HEK293 (cell line): ENCODE measurements around the gene TAF5.

ENCODE experiments used
- CTCF ChIA-PET: fragments of 350-600 bp; formaldehyde crosslinking; extraction: SDS; loops from one replicate; lab custom pipeline; 2021; ENCODE audit warnings: antibody characterized with exemption; lab: Yijun Ruan, JAX
- POLR2A ChIA-PET: fragments of 300-600 bp; formaldehyde crosslinking; extraction: SDS; loops from one replicate; lab custom pipeline; 2020; ENCODE audit warnings: antibody characterized with exemption, inconsistent platforms; lab: Yijun Ruan, JAX
- H3K27ac ChIP-seq: fragments of 200-500 bp; sonication (Bioruptor generic); 2 replicates; pipeline ENCODE4 v1.5.1; 2014; ENCODE audit warnings: low read depth, low read length, control low read depth, inconsistent platforms; ENCODE audit errors: extremely low read depth
- H3K36me3 ChIP-seq, 2 experiments: fragments of 200-500 bp in 1 of 2; sonication (Bioruptor generic) in 1 of 2; 1 replicate in 1 of 2; 2 replicates in 1 of 2; pipeline ENCODE4 v1.5.1; 2014 to 2017; ENCODE audit warnings: inconsistent platforms in 2 of 2, low read length in 2 of 2; ENCODE audit not compliant: control insufficient read depth in 2 of 2, insufficient read depth in 1 of 2
- H3K4me1 ChIP-seq: fragments of 200-500 bp; sonication (Bioruptor generic); 2 replicates; pipeline ENCODE4 v1.5.1; 2014; ENCODE audit warnings: mild to moderate bottlenecking, low read length, inconsistent platforms; ENCODE audit not compliant: control insufficient read depth, insufficient read depth
- H3K4me3 ChIP-seq: 2 replicates; pipeline ENCODE4 v1.5.1; 2011; ENCODE audit warnings: low read depth, mild to moderate bottlenecking, control low read depth, low read length, moderate library complexity
- H3K9me3 ChIP-seq: fragments of 200-500 bp; sonication (Bioruptor generic); 2 replicates; pipeline ENCODE4 v1.5.1; 2014; ENCODE audit warnings: low read depth, low read length, inconsistent platforms; ENCODE audit not compliant: control insufficient read depth, insufficient read depth
- GLIS1 ChIP-seq: fragments of 450-650 bp; formaldehyde crosslinking; IDR thresholded peaks from 2 replicates; pipeline ENCODE4 v1.5.1; 2016; ENCODE audit warnings: missing biosample characterization, missing genetic modification characterization
- IKZF3 ChIP-seq: fragments of 450-650 bp; IDR thresholded peaks from 2 replicates; pipeline ENCODE4 v1.5.0; 2018; ENCODE audit warnings: missing biosample characterization, mild to moderate bottlenecking, missing genetic modification characterization, moderate library complexity
- SP2 ChIP-seq: fragments of 450-650 bp; formaldehyde crosslinking; IDR thresholded peaks from 2 replicates; pipeline ENCODE4 v1.5.1; 2016; ENCODE audit warnings: missing biosample characterization, missing genetic modification characterization
- TRIM28 ChIP-seq: IDR thresholded peaks from 2 replicates; pipeline ENCODE4 v1.6.1; 2011; ENCODE audit warnings: low read length, control low read depth, borderline replicate concordance
- ZBTB1 ChIP-seq: fragments of 450-650 bp; formaldehyde crosslinking; IDR thresholded peaks from 2 replicates; pipeline ENCODE4 v1.5.1; 2016; ENCODE audit warnings: missing biosample characterization, missing genetic modification characterization
- ZBTB49 ChIP-seq: fragments of 450-650 bp; formaldehyde crosslinking; IDR thresholded peaks from 2 replicates; pipeline ENCODE4 v1.5.1; 2016; ENCODE audit warnings: missing biosample characterization, missing genetic modification characterization, low read depth
- ZNF146 ChIP-seq: fragments of 450-650 bp; formaldehyde crosslinking; IDR thresholded peaks from 2 replicates; pipeline ENCODE4 v1.5.1; 2016; ENCODE audit warnings: missing biosample characterization, missing genetic modification characterization
- ZNF148 ChIP-seq: fragments of 450-650 bp; formaldehyde crosslinking; IDR thresholded peaks from 2 replicates; pipeline ENCODE4 v1.5.0; 2017; ENCODE audit warnings: missing biosample characterization, missing genetic modification characterization, borderline replicate concordance
- ZNF169 ChIP-seq: fragments of 450-650 bp; formaldehyde crosslinking; IDR thresholded peaks from 2 replicates; pipeline ENCODE4 v1.5.1; 2016; ENCODE audit warnings: missing biosample characterization, missing genetic modification characterization
- ZNF18 ChIP-seq: fragments of 450-650 bp; formaldehyde crosslinking; IDR thresholded peaks from 2 replicates; pipeline ENCODE4 v1.5.1; 2016; ENCODE audit warnings: missing biosample characterization, missing genetic modification characterization
- ZNF211 ChIP-seq: fragments of 450-650 bp; formaldehyde crosslinking; IDR thresholded peaks from 2 replicates; pipeline ENCODE4 v1.5.1; 2016; ENCODE audit warnings: low read depth, missing biosample characterization, missing genetic modification characterization
- ZNF214 ChIP-seq: fragments of 450-650 bp; formaldehyde crosslinking; IDR thresholded peaks from 2 replicates; pipeline ENCODE4 v1.5.1; 2017; ENCODE audit warnings: missing biosample characterization, mild to moderate bottlenecking, missing genetic modification characterization, borderline replicate concordance
- ZNF292 ChIP-seq: fragments of 450-650 bp; formaldehyde crosslinking; IDR thresholded peaks from 2 replicates; pipeline ENCODE4 v1.5.1; 2016; ENCODE audit warnings: low read depth, missing biosample characterization, missing genetic modification characterization, borderline replicate concordance
- ZNF513 ChIP-seq: fragments of 450-650 bp; IDR thresholded peaks from 2 replicates; pipeline ENCODE4 v1.5.1; 2018; ENCODE audit warnings: missing biosample characterization, missing genetic modification characterization
- ZNF548 ChIP-seq: fragments of 450-650 bp; formaldehyde crosslinking; IDR thresholded peaks from 2 replicates; pipeline ENCODE4 v1.5.1; 2016; ENCODE audit warnings: missing biosample characterization, missing genetic modification characterization
- ZNF555 ChIP-seq: fragments of 450-650 bp; formaldehyde crosslinking; conservative IDR thresholded peaks from 2 replicates; pipeline ENCODE4 v1.5.1; 2017; ENCODE audit warnings: missing biosample characterization, mild to moderate bottlenecking, missing genetic modification characterization, inconsistent platforms
- ZNF561 ChIP-seq: fragments of 450-650 bp; IDR thresholded peaks from 2 replicates; pipeline ENCODE4 v1.5.1; 2018; ENCODE audit warnings: missing biosample characterization, missing genetic modification characterization, borderline replicate concordance
- ZNF658 ChIP-seq: fragments of 450-650 bp; formaldehyde crosslinking; IDR thresholded peaks from 2 replicates; pipeline ENCODE4; 2016; ENCODE audit warnings: missing biosample characterization, missing genetic modification characterization
- ZNF692 ChIP-seq: fragments of 450-650 bp; formaldehyde crosslinking; IDR thresholded peaks from 2 replicates; pipeline ENCODE4 v1.5.1; 2016; ENCODE audit warnings: missing biosample characterization, missing genetic modification characterization
- ZNF701 ChIP-seq: fragments of 450-650 bp; formaldehyde crosslinking; IDR thresholded peaks from 2 replicates; pipeline ENCODE4 v1.5.1; 2016; ENCODE audit warnings: missing biosample characterization, missing genetic modification characterization
- ZNF768 ChIP-seq: fragments of 450-650 bp; formaldehyde crosslinking; IDR thresholded peaks from 2 replicates; pipeline ENCODE4 v1.5.1; 2018; ENCODE audit warnings: missing biosample characterization, mild to moderate bottlenecking, missing genetic modification characterization
- ZSCAN16 ChIP-seq: fragments of 450-650 bp; formaldehyde crosslinking; IDR thresholded peaks from 2 replicates; pipeline ENCODE4 v1.5.1; 2016; ENCODE audit warnings: missing biosample characterization, missing genetic modification characterization

TAF5 gene

GRCh38 chr10:103419101-103419500 is 51.3 kb downstream of the TAF5 start:
- Histone ChIP-seq H3K4me3 (no peak overlapping the region), H3K4me1 (no peaks in the 10 kb centered on the region), H3K9me3 (no peaks in the 10 kb centered on the region), H3K27ac (no peak overlapping the region), H3K36me3 (peaks cover 52 to 92% of the 10 kb centered on the region in 2 experiments)
- TF ChIP-seq ZNF146 (tag by site-specific recombination) (no peak), GLIS1 (tag by site-specific recombination) (no peak), ZNF214 (tag by site-specific recombination) (no peak), ZBTB1 (no peak), TRIM28 (no peak), ZSCAN16 (tag by site-specific recombination) (no peak)
- ChIA-PET POLR2A (no interaction called here), CTCF (interaction anchor here (0.6 to 7.7 kb wide), 13 partner anchors 30 to 271 kb away, joined by 3 to 58 read pairs (median 4); no protein-coding TSS in a partner anchor)

GRCh38 chr10:103423748-103424147 is 56.0 kb downstream of the TAF5 start:
- Histone ChIP-seq H3K27ac (no peak overlapping the region), H3K4me1 (no peaks in the 10 kb centered on the region), H3K9me3 (no peaks in the 10 kb centered on the region), H3K36me3 (peaks cover 50 to 89% of the 10 kb centered on the region in 2 experiments), H3K4me3 (no peak overlapping the region)
- ChIA-PET CTCF (interaction anchor here (0.8 to 1.6 kb wide), 3 partner anchors 53 to 169 kb away, joined by 3 to 4 read pairs (median 4); no protein-coding TSS in a partner anchor), POLR2A (no interaction called here)
- no peak for TF ChIP-seq ZNF692
- no peak for TF ChIP-seq ZNF561
- TF ChIP-seq ZNF513 (tag by site-specific recombination): no peak
- TF ChIP-seq ZNF211 (tag by site-specific recombination): no peak
- no peak for TF ChIP-seq ZBTB49 (tag by site-specific recombination)
- no peak for TF ChIP-seq ZNF768
- no peak for TF ChIP-seq ZNF555
- no peak for TF ChIP-seq ZNF18
- TF ChIP-seq ZNF548 (tag by site-specific recombination): no peak
- TF ChIP-seq ZNF701: no peak
- no peak for TF ChIP-seq ZNF658 (tag by site-specific recombination)
- no peak for TF ChIP-seq ZNF169 (tag by site-specific recombination)
- TF ChIP-seq SP2: no peak
- no peak for TF ChIP-seq ZNF292 (tag by site-specific recombination)
- no peak for TF ChIP-seq IKZF3 (tag by site-specific recombination)
- no peak for TF ChIP-seq ZNF148 (tag by site-specific recombination)
